Keratinocyte (primary cell): ENCODE data around the gene LPGAT1. TPM values are rescaled to one million over a fixed set of nuclear protein-coding genes. Genes with fewer than 3 reads are reported as not detected.

ENCODE experiments used
- DNase-seq: peaks from one replicate; pipeline ENCODE4 v3.0.0-alpha.2; 2011; ENCODE audit warnings: low read depth, missing footprints, low spot score
- FAIRE-seq: peaks from 2 replicates; lab custom pipeline; 2011; peaks lifted over from hg19 to GRCh38; lab: Jason Lieb, UNC
- H2AFZ ChIP-seq: 2 replicates; pipeline ENCODE4 v1.6.0; 2012; ENCODE audit warnings: low read length, control low read depth, inconsistent platforms; ENCODE audit not compliant: control insufficient read depth
- H3K27ac ChIP-seq: 2 replicates; pipeline ENCODE4 v1.5.1; 2011; ENCODE audit warnings: low read length; ENCODE audit not compliant: control insufficient read depth, insufficient read depth
- H3K27me3 ChIP-seq: 3 replicates; pipeline ENCODE4 v1.6.0; 2011; ENCODE audit warnings: low read length; ENCODE audit not compliant: control insufficient read depth, insufficient read depth; ENCODE audit errors: extremely low read depth
- H3K36me3 ChIP-seq, 2 experiments: 2 replicates in 1 of 2; 3 replicates in 1 of 2; pipeline ENCODE4 v1.5.1; 2011; ENCODE audit warnings: low read length in 2 of 2, mild to moderate bottlenecking in 1 of 2; ENCODE audit not compliant: control insufficient read depth in 2 of 2, insufficient read depth in 2 of 2; ENCODE audit errors: extremely low read depth in 1 of 2
- H3K4me1 ChIP-seq: 3 replicates; pipeline ENCODE4 v1.5.1; 2011; ENCODE audit warnings: low read length; ENCODE audit not compliant: control insufficient read depth, insufficient read depth; ENCODE audit errors: extremely low read depth
- H3K4me2 ChIP-seq: 3 replicates; pipeline ENCODE4 v1.6.0; 2011; ENCODE audit warnings: low read depth, low read length; ENCODE audit not compliant: control insufficient read depth, insufficient read depth; ENCODE audit errors: extremely low read depth
- H3K4me3 ChIP-seq, 3 experiments: fragments of 200-600 bp in 1 of 3; sonication (generic) in 1 of 3; 2 replicates in 2 of 3; 3 replicates in 1 of 3; pipeline ENCODE4 v1.5.1; 2011 to 2016; ENCODE audit warnings: low read length in 3 of 3, mild to moderate bottlenecking in 3 of 3, control low read depth in 2 of 3, inconsistent platforms in 1 of 3, low read depth in 1 of 3, mixed read lengths in 1 of 3, mixed run types in 1 of 3, moderate library complexity in 1 of 3; ENCODE audit not compliant: control insufficient read depth in 2 of 3, insufficient read depth in 2 of 3; ENCODE audit errors: extremely low read depth in 1 of 3
- H3K79me2 ChIP-seq: 2 replicates; pipeline ENCODE4 v1.6.0; 2012; ENCODE audit warnings: low read length; ENCODE audit not compliant: control insufficient read depth, insufficient read depth
- H3K9ac ChIP-seq: 3 replicates; pipeline ENCODE4 v1.6.0; 2011; ENCODE audit warnings: low read length; ENCODE audit not compliant: control insufficient read depth, insufficient read depth; ENCODE audit errors: extremely low read depth
- H3K9me1 ChIP-seq: 3 replicates; pipeline ENCODE4 v1.6.0; 2011; ENCODE audit warnings: low read length; ENCODE audit not compliant: control insufficient read depth, insufficient read depth; ENCODE audit errors: extremely low read depth
- H3K9me3 ChIP-seq: 2 replicates; pipeline ENCODE4 v1.5.1; 2012; ENCODE audit warnings: low read depth, low read length; ENCODE audit not compliant: control insufficient read depth
- H4K20me1 ChIP-seq: 3 replicates; pipeline ENCODE4 v1.6.0; 2011; ENCODE audit warnings: low read length; ENCODE audit not compliant: control insufficient read depth, insufficient read depth; ENCODE audit errors: extremely low read depth
- EZH2 ChIP-seq: IDR thresholded peaks from one replicate; pipeline ENCODE4 v1.6.1; 2012; ENCODE audit warnings: inconsistent platforms, mild to moderate bottlenecking, low read length, moderate library complexity
- dilution Hi-C: fragments of 300-500 bp; cut with MboI; formaldehyde crosslinking; loops from one replicate; pipeline ENCODE4 v1.7.0; 2020; ENCODE audit warnings: low sequenced_read_pairs; ENCODE audit not compliant: extremely low pct_ligation_motif_present
- polyA plus RNA-seq, 5 experiments: library from polyadenylated mRNA; depleted of rRNA in 3 of 5; stranded (reverse) in 3 of 5; stranded (forward) in 1 of 5; unstranded in 1 of 5; fragments of >200 nt; gene quantifications; 1 replicate in 1 of 5; 2 replicates in 3 of 5; 3 replicates in 1 of 5; pipeline versions ENCODE4 v1.2.1 to v1.2.3, GENCODE V29; 2011 to 2012; ENCODE audit warnings: missing spikeins in 2 of 5, low read depth in 1 of 5, low replicate concordance in 1 of 5
- TF ChIP-seq, protein P1 (sequence below), 3 experiments: IDR thresholded peaks in 1 of 3; conservative IDR thresholded peaks in 1 of 3; optimal IDR thresholded peaks in 1 of 3; 2 replicates in 2 of 3; 3 replicates in 1 of 3; pipeline versions ENCODE3 to v1.5.1; 2011; ENCODE audit warnings: low read length in 3 of 3, mild to moderate bottlenecking in 3 of 3, moderate library complexity in 2 of 3, control low read depth in 1 of 3, inconsistent platforms in 1 of 3; ENCODE audit not compliant: insufficient read depth in 2 of 3; ENCODE audit errors: extremely low read depth in 1 of 3

The LPGAT1 gene
- polyA plus RNA-seq, 1 donor (not counting 4 experiments of a cell fraction or from before 2014, with no cell fraction given), result 14.7 TPM

DNA sequence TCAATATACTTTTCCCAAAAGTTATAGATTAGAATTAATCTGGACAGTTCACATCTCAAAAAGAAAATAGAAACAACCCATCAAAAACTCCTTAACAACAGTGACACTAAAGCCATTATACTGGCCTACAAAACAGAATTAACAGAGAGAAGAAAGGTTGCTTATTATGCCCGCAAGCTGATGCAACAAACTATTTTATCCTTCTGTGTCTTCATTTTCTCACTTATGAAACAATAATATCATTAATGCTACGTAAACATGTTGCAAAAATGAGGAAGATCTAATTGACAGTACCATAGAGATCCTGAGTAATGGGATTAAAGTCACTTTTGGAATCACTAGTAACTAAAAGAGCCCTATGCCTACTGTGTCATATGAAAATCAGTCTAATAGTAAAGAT lies 32.6 kb downstream of the LPGAT1 start:
- TF ChIP-seq, protein P1, sequence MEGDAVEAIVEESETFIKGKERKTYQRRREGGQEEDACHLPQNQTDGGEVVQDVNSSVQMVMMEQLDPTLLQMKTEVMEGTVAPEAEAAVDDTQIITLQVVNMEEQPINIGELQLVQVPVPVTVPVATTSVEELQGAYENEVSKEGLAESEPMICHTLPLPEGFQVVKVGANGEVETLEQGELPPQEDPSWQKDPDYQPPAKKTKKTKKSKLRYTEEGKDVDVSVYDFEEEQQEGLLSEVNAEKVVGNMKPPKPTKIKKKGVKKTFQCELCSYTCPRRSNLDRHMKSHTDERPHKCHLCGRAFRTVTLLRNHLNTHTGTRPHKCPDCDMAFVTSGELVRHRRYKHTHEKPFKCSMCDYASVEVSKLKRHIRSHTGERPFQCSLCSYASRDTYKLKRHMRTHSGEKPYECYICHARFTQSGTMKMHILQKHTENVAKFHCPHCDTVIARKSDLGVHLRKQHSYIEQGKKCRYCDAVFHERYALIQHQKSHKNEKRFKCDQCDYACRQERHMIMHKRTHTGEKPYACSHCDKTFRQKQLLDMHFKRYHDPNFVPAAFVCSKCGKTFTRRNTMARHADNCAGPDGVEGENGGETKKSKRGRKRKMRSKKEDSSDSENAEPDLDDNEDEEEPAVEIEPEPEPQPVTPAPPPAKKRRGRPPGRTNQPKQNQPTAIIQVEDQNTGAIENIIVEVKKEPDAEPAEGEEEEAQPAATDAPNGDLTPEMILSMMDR (optimal IDR thresholded peaks at IDR 0.05 in 1 of 3, IDR thresholded peaks at IDR 0.05 in 1 of 3, conservative IDR thresholded peaks at IDR 0.05 in 1 of 3; ENCODE audit: extremely low read depth in 1 of 3, insufficient read depth in 2 of 3, low read length in 3 of 3), result no peak
- no peak for TF ChIP-seq EZH2

DNA sequence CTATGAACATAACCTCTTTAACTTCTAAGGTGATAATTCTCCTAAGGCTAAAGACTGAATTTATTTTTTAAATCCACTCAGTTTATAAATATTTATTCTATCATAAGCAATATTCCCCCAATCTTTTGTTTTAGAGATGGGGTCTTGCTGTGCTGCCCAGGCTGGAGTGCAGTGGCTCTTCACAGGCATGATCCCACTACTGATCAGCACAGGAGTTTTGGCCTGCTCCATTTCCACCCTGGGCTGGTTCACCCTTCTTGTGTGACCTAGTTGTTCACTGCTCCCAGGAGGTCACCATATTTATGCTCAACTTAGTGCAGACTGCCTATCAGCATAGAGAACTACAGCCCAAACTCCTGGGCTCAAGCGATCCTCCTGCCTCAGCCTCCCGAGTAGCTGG lies 38.6 kb downstream of the LPGAT1 start:
- TF ChIP-seq, protein P1 (optimal IDR thresholded peaks at IDR 0.05 in 1 of 3, IDR thresholded peaks at IDR 0.05 in 1 of 3, conservative IDR thresholded peaks at IDR 0.05 in 1 of 3; ENCODE audit: extremely low read depth in 1 of 3, insufficient read depth in 2 of 3, low read length in 3 of 3), result no peak
- TF ChIP-seq EZH2, result no peak
- H3K9me1 ChIP-seq, result no peaks in the 10 kb centered on the region
- no peaks in the 10 kb centered on the region for H3K27me3 ChIP-seq
- dilution Hi-C loops, result no loop called here
- no peaks in the 10 kb centered on the region for H3K4me1 ChIP-seq
- peaks cover 5 to 11% of the 10 kb centered on the region in 2 experiments for H3K36me3 ChIP-seq
- no peaks in the 10 kb centered on the region for H3K9me3 ChIP-seq
- no peak overlapping the region for H3K27ac ChIP-seq
- no peak overlapping the region for H3K9ac ChIP-seq
- H3K4me3 ChIP-seq, result no peak overlapping the region
- H3K4me2 ChIP-seq, result no peak overlapping the region
- H4K20me1 ChIP-seq, result no peaks in the 10 kb centered on the region
- FAIRE-seq (no peak), DNase-seq (no peak)
- H3K79me2 ChIP-seq, result peaks cover 1% of the 10 kb centered on the region
- no peak overlapping the region for H2AFZ ChIP-seq

More for the DNA sequence above, 32.6 kb downstream of the LPGAT1 start:
- no peaks in the 10 kb centered on the region for H3K36me3 ChIP-seq
- H3K4me2 ChIP-seq, result no peak overlapping the region
- FAIRE-seq, result no peak
- no peaks in the 10 kb centered on the region for H3K9me3 ChIP-seq
- dilution Hi-C loops, result no loop called here
- H3K9me1 ChIP-seq, result no peaks in the 10 kb centered on the region
- no peaks in the 10 kb centered on the region for H3K4me1 ChIP-seq
- no peak overlapping the region for H3K4me3 ChIP-seq
- no peak for DNase-seq
- H3K27me3 ChIP-seq, result no peaks in the 10 kb centered on the region
- H3K27ac ChIP-seq, result no peak overlapping the region
- no peaks in the 10 kb centered on the region for H4K20me1 ChIP-seq
- no peak overlapping the region for H2AFZ ChIP-seq
- H3K79me2 ChIP-seq, result peaks cover 1% of the 10 kb centered on the region
- no peak overlapping the region for H3K9ac ChIP-seq
